Measurements from ENCODE around the gene PDE2A. TPM values are rescaled to one million over a fixed set of nuclear protein-coding genes. Genes with fewer than 3 reads are reported as not detected.

The PDE2A gene
- total RNA-seq, 1 experiment from 2014 or later: not detected

GRCh38 chr11:72639502-72640375 is 34.5 kb downstream of the PDE2A start:
- H3K27me3 ChIP-seq (replicated peaks): peaks cover 12% of the 10 kb centered on the region
- no peak overlapping the region for H3K4me3 ChIP-seq
- H3K9me3 ChIP-seq (replicated peaks): no peaks in the 10 kb centered on the region
- H3K36me3 ChIP-seq: no peaks in the 10 kb centered on the region
- no peak overlapping the region for H3K27ac ChIP-seq
- no peak for DNase-seq (ENCODE audit: low read depth in 1 of 2, low spot score in 2 of 2)
- H3K4me1 ChIP-seq (replicated peaks): peaks cover 13% of the 10 kb centered on the region

DNA sequence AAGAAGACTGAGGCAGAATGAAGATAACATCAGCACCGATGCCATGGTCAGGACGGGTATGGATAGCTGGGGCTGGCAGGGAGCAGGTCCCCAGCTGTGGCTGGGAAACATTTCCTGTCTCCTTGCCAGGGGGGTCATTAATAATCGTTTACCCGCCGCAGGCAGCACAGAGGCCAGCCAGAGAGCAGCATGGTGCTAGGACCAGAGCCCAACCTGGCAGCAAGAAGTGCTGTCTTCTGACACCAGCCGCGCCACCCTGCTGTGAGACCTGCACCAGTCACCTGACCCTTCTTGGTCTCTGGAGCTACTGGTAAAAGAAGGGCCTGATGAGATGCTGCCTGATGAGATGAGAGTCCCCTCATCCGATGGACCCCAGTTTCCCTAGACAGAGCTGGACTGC is 36.3 kb downstream of the PDE2A start:
- peaks cover 12% of the 10 kb centered on the region for H3K27me3 ChIP-seq (replicated peaks)
- H3K36me3 ChIP-seq: no peaks in the 10 kb centered on the region
- H3K4me3 ChIP-seq: no peak overlapping the region
- H3K9me3 ChIP-seq (replicated peaks): no peaks in the 10 kb centered on the region
- no peak for DNase-seq (ENCODE audit: low read depth in 1 of 2, low spot score in 2 of 2)
- H3K4me1 ChIP-seq (replicated peaks): peaks cover 5% of the 10 kb centered on the region
- no peak overlapping the region for H3K27ac ChIP-seq

- Histone ChIP-seq H3K9me3 (replicated peaks) (no peaks in the 10 kb centered on the region), H3K4me1 (replicated peaks) (0 out of 2 replicates have a peak, but pooled peaks cover 3% of the 10 kb centered on the region), H3K4me3 (no peak overlapping the region), H3K27me3 (replicated peaks) (peaks cover 12% of the 10 kb centered on the region), H3K27ac (no peak overlapping the region), H3K36me3 (no peaks in the 10 kb centered on the region)
- no peak for DNase-seq (ENCODE audit: low read depth in 1 of 2, low spot score in 2 of 2)
These were observed 37.0 kb downstream of the PDE2A start for GRCh38 chr11:72637198-72637597.

- H3K9me3 ChIP-seq (replicated peaks): no peaks in the 10 kb centered on the region
- no peak overlapping the region for H3K27ac ChIP-seq
- H3K36me3 ChIP-seq: no peaks in the 10 kb centered on the region
- no peak for DNase-seq (ENCODE audit: low read depth in 1 of 2, low spot score in 2 of 2)
- H3K4me1 ChIP-seq (replicated peaks): no peaks in the 10 kb centered on the region
- no peak overlapping the region for H3K4me3 ChIP-seq
- H3K27me3 ChIP-seq (replicated peaks): peaks cover 4% of the 10 kb centered on the region; the same call in 1 of the 2 replicates
These were observed 37.8 kb downstream of the PDE2A start for GRCh38 chr11:72636376-72636775.

DNA sequence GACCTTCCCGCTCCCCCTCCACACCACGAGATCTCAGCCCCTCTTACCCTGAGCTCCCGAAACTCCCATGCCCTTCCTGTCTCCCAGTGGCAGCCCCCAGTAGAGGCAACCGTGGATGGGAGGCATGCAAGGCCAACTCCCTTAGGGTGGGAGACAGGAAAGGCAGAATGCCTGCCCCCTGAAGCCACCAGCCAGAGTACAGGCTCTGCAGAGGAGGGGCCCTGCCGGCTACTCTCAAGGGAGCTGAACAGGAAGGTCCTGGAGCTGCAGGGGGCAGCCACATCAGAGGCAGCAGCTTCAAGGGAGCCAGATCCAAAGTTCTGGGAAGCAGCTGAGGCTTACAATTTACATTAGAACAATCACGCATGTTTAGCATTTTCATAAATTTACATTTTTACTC is 38.3 kb downstream of the PDE2A start:
- no peak for DNase-seq (ENCODE audit: low read depth in 1 of 2, low spot score in 2 of 2)
- no peak overlapping the region for H3K4me3 ChIP-seq
- no peaks in the 10 kb centered on the region for H3K9me3 ChIP-seq (replicated peaks)
- H3K27ac ChIP-seq: no peak overlapping the region
- H3K4me1 ChIP-seq (replicated peaks): no peaks in the 10 kb centered on the region
- peaks cover 3% of the 10 kb centered on the region; the same call in 1 of the 2 replicates for H3K27me3 ChIP-seq (replicated peaks)
- H3K36me3 ChIP-seq: no peaks in the 10 kb centered on the region

DNA sequence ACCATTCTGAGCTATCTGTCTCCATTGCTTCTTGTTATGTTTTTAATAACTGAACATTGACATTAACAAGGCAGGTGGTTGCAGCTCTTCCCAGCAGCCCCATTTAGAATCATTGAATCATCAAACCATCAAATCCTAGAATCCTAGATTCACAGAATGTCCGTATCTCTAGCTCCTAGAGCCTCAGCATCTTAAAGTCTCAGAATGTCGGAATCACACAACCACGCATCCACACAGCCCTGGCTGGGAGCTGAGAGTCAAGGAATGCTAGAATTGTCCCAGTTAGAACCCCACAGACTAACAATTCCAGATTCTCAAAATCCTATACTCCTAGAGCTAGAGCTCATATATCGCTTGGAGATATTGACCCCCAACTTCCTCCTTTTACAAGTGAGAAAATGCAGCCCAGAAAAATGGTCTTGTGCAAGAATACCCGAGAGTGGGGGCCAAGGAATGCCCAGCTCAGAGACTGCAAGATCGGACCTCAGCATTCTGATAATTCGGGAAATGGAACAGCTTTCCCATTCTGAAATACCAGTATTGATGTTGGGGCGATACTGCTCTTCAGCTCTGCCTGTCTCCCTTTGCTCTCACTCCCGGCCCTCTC is 38.8 kb downstream of the PDE2A start:
- H3K36me3 ChIP-seq: no peaks in the 10 kb centered on the region
- H3K4me1 ChIP-seq (replicated peaks): no peaks in the 10 kb centered on the region
- no peak for DNase-seq (ENCODE audit: low read depth in 1 of 2, low spot score in 2 of 2)
- H3K27me3 ChIP-seq (replicated peaks): peaks cover 3% of the 10 kb centered on the region; the same call in 1 of the 2 replicates
- no peak overlapping the region for H3K4me3 ChIP-seq
- H3K9me3 ChIP-seq (replicated peaks): no peaks in the 10 kb centered on the region
- H3K27ac ChIP-seq: no peak overlapping the region

DNA sequence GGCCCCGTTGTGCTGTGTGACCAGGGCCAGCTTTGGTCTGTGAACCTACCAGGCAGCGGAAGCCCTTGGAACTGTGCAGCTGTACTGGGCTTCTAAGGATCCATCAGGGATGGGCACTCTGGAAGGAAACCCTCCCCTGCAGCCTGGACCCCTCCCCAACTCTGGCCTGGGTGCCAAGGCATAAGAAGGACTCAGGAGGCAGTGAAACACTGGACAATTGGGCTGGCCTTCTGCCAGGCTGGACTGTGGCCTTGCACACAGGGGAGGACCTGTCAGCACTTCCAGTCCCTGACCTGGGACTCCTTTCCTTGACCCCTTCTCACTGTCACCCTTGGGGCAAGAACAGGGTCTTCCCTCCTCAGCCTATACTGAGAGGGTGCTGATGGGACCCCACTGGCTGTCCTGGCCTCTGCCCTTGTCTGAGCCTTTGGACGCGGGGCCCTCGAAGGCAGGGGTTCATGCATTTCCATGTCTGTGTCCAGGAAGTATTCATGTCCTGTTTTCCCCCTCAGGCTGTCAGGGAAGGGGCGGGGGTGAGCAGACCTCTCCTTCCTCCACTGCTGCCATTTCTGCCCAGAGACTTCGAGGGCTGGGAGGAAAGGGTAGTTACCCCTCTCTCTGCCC is 39.6 kb downstream of the PDE2A start:
- DNase-seq (ENCODE audit: low read depth in 1 of 2, low spot score in 2 of 2): no peak
- no peak overlapping the region for H3K27ac ChIP-seq
- H3K36me3 ChIP-seq: no peaks in the 10 kb centered on the region
- H3K27me3 ChIP-seq (replicated peaks): no peaks in the 10 kb centered on the region
- no peaks in the 10 kb centered on the region for H3K4me1 ChIP-seq (replicated peaks)
- no peak overlapping the region for H3K4me3 ChIP-seq
- H3K9me3 ChIP-seq (replicated peaks): no peaks in the 10 kb centered on the region

- Histone ChIP-seq H3K27me3 (replicated peaks) (no peaks in the 10 kb centered on the region), H3K27ac (no peak overlapping the region), H3K9me3 (replicated peaks) (no peaks in the 10 kb centered on the region), H3K4me1 (replicated peaks) (no peaks in the 10 kb centered on the region), H3K36me3 (no peaks in the 10 kb centered on the region), H3K4me3 (no peak overlapping the region)
- DNase-seq (ENCODE audit: low read depth in 1 of 2, low spot score in 2 of 2): no peak
These were observed 40.2 kb downstream of the PDE2A start for GRCh38 chr11:72634016-72634415.

DNA sequence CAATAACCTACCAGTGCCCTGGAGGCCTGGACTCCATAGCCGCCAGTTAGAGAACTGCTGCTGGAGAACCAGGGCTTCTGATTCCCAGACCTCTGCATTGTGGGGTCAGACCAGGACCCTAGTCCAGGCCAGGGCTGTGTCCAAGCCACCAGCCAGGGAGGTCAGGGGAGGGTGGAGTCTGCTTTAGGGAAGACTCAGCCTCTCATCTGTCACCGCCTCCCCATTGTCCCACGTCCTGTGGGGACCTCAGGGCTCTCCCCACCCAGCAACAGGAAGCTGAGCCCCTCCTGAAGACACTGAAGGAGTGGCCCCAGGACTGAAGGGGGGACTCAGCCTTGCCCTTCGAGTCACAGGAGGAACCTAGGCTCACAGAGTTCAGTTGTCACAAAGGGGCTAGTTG is 41.2 kb downstream of the PDE2A start:
- Histone ChIP-seq H3K27ac (no peak overlapping the region), H3K36me3 (no peaks in the 10 kb centered on the region), H3K4me1 (replicated peaks) (no peaks in the 10 kb centered on the region), H3K9me3 (replicated peaks) (no peaks in the 10 kb centered on the region), H3K4me3 (no peak overlapping the region), H3K27me3 (replicated peaks) (no peaks in the 10 kb centered on the region)
- no peak for DNase-seq (ENCODE audit: low read depth in 1 of 2, low spot score in 2 of 2)

GRCh38 chr11:72631806-72632731 is 42.2 kb downstream of the PDE2A start:
- no peaks in the 10 kb centered on the region for H3K9me3 ChIP-seq (replicated peaks)
- H3K4me1 ChIP-seq (replicated peaks): no peaks in the 10 kb centered on the region
- H3K4me3 ChIP-seq: no peak overlapping the region
- DNase-seq (ENCODE audit: low read depth in 1 of 2, low spot score in 2 of 2): no peak
- no peaks in the 10 kb centered on the region for H3K27me3 ChIP-seq (replicated peaks)
- no peak overlapping the region for H3K27ac ChIP-seq
- no peaks in the 10 kb centered on the region for H3K36me3 ChIP-seq

- H3K36me3 ChIP-seq: no peaks in the 10 kb centered on the region
- DNase-seq (ENCODE audit: low read depth in 1 of 2, low spot score in 2 of 2): no peak
- no peaks in the 10 kb centered on the region for H3K9me3 ChIP-seq (replicated peaks)
- no peaks in the 10 kb centered on the region for H3K27me3 ChIP-seq (replicated peaks)
- no peaks in the 10 kb centered on the region for H3K4me1 ChIP-seq (replicated peaks)
- H3K4me3 ChIP-seq: no peak overlapping the region
- no peak overlapping the region for H3K27ac ChIP-seq
These were observed 43.9 kb downstream of the PDE2A start for GRCh38 chr11:72630104-72630852.

DNA sequence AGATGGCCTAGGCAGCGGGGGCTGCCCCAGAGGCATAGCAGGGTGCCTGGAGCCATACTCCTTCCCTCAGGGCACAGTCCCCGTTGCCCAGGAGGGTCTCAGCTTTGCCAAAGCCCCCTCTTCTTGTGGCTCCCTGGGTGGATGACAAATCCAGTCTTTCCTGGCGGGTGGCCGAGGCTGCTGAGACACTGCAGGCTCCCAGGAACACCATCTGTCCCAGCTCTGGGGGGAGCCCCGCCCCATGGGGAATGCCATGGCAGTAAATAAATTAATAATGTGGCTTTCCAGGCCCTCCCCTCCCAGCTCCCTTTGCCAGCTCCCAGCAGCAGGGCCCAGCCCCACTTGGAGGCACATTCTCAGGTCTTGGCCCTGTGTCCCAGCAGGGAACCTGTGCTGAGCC is 45.0 kb downstream of the PDE2A start:
- DNase-seq (ENCODE audit: low read depth in 1 of 2, low spot score in 2 of 2): no peak
- Histone ChIP-seq H3K4me3 (no peak overlapping the region), H3K9me3 (replicated peaks) (no peaks in the 10 kb centered on the region), H3K36me3 (no peaks in the 10 kb centered on the region), H3K27ac (no peak overlapping the region), H3K4me1 (replicated peaks) (no peaks in the 10 kb centered on the region), H3K27me3 (replicated peaks) (no peaks in the 10 kb centered on the region)

Data from SJSA1 (cell line).